DOHH2 (cell line): Measurements from ENCODE around the gene ARL8B.
A peak's percentile ranks its signal among the peaks of the same experiment; 100 is the strongest.

Experiments used
- H3F3A ChIP-seq: fragments of 200-600 bp; sonication (generic), shearing (Covaris generic); 2 replicates; pipeline ENCODE4 v1.6.0; 2016; ENCODE audit warnings: antibody characterized with exemption, mild to moderate bottlenecking; ENCODE audit not compliant: control insufficient read depth, insufficient read depth
- H3K27ac ChIP-seq: fragments of 200-600 bp; sonication (generic); 2 replicates; pipeline ENCODE4 v1.5.1; 2014; ENCODE audit warnings: low read depth, mild to moderate bottlenecking, low read length, moderate library complexity
- H3K27me3 ChIP-seq: fragments of 200-600 bp; sonication (generic); 2 replicates; pipeline ENCODE4 v1.6.1; 2014; ENCODE audit warnings: mild to moderate bottlenecking, low read length, mixed read lengths; ENCODE audit not compliant: control insufficient read depth
- H3K36me3 ChIP-seq: fragments of 200-600 bp; sonication (generic); 2 replicates; pipeline ENCODE4 v1.6.1; 2014; ENCODE audit warnings: mild to moderate bottlenecking, low read length, moderate library complexity, mixed read lengths; ENCODE audit not compliant: control insufficient read depth
- H3K4me1 ChIP-seq: fragments of 200-600 bp; sonication (generic); 2 replicates; pipeline ENCODE4 v1.6.1; 2014; ENCODE audit warnings: mild to moderate bottlenecking, low read length, mixed read lengths; ENCODE audit not compliant: control insufficient read depth
- H3K4me2 ChIP-seq: fragments of 200-600 bp; sonication (generic); 2 replicates; pipeline ENCODE4 v1.6.0; 2014; ENCODE audit warnings: mild to moderate bottlenecking, low read length, moderate library complexity
- H3K4me3 ChIP-seq: fragments of 200-600 bp; sonication (generic); 2 replicates; pipeline ENCODE4 v1.5.1; 2014; ENCODE audit warnings: mild to moderate bottlenecking, low read length, mixed read lengths
- H3K79me2 ChIP-seq: fragments of 200-600 bp; sonication (generic); 2 replicates; pipeline ENCODE4 v1.6.1; 2014; ENCODE audit warnings: mild to moderate bottlenecking, low read length, mixed read lengths; ENCODE audit not compliant: control insufficient read depth
- H3K9me2 ChIP-seq: fragments of 200-600 bp; sonication (generic); replicated peaks from 2 replicates; pipeline ENCODE4 v1.6.1; 2014; ENCODE audit warnings: mild to moderate bottlenecking, low read length, mixed read lengths; ENCODE audit not compliant: control insufficient read depth
- H3K9me3 ChIP-seq: fragments of 200-600 bp; sonication (generic); 2 replicates; pipeline ENCODE4 v1.6.1; 2014; ENCODE audit warnings: antibody characterized with exemption, low read length, mixed read lengths; ENCODE audit not compliant: control insufficient read depth, insufficient read depth
- H4K20me1 ChIP-seq: fragments of 200-600 bp; sonication (generic); 2 replicates; pipeline ENCODE4 v1.6.0; 2014; ENCODE audit warnings: low read depth, mild to moderate bottlenecking, antibody characterized with exemption, low read length, moderate library complexity; ENCODE audit not compliant: control insufficient read depth, insufficient read depth
- EZH2phosphoT487 ChIP-seq: fragments of 200-600 bp; sonication (generic); IDR thresholded peaks from 2 replicates; pipeline ENCODE4 v1.6.1; 2017; ENCODE audit warnings: borderline replicate concordance, mild to moderate bottlenecking, antibody characterized with exemption, low read length, moderate library complexity, mixed read lengths
- TF ChIP-seq, protein P1 (sequence below): fragments of 200-600 bp; sonication (generic); IDR thresholded peaks from one replicate; pipeline ENCODE4 v1.5.1; 2014; ENCODE audit warnings: antibody characterized with exemption, mild to moderate bottlenecking, low read depth, low read length; ENCODE audit not compliant: poor library complexity, severe bottlenecking

ARL8B gene

DNA sequence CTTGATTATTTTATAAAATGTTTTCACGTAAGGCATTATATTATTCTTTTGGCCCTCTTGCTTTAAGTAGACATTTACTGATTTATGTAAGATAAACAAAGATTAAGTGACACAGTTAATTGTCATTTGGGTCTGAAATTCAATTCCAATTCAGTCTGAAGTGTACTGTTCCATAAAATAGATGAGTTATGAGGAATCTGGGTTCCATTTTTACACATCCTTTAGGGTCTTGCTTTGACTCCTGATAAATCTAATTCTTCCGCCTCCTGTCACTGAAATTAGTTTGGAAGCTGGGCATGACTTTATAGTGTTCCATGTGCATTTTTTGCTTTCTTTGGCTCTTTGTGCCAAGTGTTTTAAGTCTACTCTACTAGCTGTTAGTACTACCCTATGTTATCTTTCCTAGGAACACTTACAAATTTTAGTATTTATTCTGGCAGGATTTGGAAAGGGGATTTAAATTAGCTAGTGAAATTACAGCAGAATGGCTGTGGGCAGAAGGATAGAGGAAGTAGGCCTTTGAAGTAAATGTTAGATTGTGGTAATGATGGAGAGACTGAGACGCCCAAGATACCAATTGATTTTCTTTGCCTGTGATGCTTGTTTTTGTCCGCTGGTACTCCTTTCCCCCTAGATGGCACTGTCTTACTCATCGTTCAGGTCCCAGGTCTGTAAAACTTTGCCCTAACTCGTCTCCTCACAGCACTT is 14.3 kb downstream of the ARL8B start:
- Histone ChIP-seq H3K9me2 (no peaks in the 10 kb centered on the region), H3K4me2 (peak overlapping the region; percentile 65), H3K27ac (peak overlapping the region; percentile 45), H3K36me3 (peaks cover 20% of the 10 kb centered on the region), H3K9me3 (no peaks in the 10 kb centered on the region), H3K4me1 (peaks cover 42% of the 10 kb centered on the region), H3K79me2 (peaks cover 96% of the 10 kb centered on the region), H4K20me1 (no peaks in the 10 kb centered on the region; the same call in 1 of the 2 replicates), H3K27me3 (no peaks in the 10 kb centered on the region), H3F3A (peaks cover 7% of the 10 kb centered on the region; the same call in 1 of the 2 replicates), H3K4me3 (peak overlapping the region; percentile 55)
- no peak for TF ChIP-seq EZH2phosphoT487
- TF ChIP-seq, protein P1, sequence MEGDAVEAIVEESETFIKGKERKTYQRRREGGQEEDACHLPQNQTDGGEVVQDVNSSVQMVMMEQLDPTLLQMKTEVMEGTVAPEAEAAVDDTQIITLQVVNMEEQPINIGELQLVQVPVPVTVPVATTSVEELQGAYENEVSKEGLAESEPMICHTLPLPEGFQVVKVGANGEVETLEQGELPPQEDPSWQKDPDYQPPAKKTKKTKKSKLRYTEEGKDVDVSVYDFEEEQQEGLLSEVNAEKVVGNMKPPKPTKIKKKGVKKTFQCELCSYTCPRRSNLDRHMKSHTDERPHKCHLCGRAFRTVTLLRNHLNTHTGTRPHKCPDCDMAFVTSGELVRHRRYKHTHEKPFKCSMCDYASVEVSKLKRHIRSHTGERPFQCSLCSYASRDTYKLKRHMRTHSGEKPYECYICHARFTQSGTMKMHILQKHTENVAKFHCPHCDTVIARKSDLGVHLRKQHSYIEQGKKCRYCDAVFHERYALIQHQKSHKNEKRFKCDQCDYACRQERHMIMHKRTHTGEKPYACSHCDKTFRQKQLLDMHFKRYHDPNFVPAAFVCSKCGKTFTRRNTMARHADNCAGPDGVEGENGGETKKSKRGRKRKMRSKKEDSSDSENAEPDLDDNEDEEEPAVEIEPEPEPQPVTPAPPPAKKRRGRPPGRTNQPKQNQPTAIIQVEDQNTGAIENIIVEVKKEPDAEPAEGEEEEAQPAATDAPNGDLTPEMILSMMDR = peak; percentile 77

DNA sequence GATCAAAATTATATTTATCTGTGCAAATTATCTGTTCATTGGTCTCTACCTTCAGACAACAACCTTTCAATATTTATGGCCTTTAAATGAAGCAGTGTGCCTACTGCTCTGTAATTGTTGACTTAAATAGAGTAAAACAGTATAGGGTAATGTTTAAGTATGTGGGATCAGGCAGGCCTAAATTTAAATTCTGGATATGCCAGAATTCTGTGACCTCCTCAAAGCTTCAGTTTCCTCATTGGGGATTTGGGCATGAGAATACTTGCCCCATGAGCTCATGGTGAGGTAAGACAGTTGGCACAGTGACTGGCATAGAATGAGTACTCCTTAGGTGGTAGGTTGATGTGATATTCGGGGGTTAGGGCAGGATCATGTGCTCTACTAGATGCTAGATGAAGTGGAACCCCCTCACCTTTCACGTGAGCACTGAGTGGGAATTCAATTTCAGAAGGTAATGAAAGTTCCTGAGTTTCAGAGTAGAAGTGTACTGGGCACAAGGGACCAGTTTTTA is 14.9 kb downstream of the ARL8B start:
- no peaks in the 10 kb centered on the region for H3K9me3 ChIP-seq
- no peaks in the 10 kb centered on the region; the same call in 1 of the 2 replicates for H4K20me1 ChIP-seq
- H3K36me3 ChIP-seq = peaks cover 23% of the 10 kb centered on the region
- peak overlapping the region; percentile 55 for H3K4me3 ChIP-seq
- H3K79me2 ChIP-seq = peaks cover 96% of the 10 kb centered on the region
- peak overlapping the region; percentile 65 for H3K4me2 ChIP-seq
- H3F3A ChIP-seq = peaks cover 7% of the 10 kb centered on the region; the same call in 1 of the 2 replicates
- TF ChIP-seq, protein P1 = no peak
- TF ChIP-seq EZH2phosphoT487 = no peak
- H3K9me2 ChIP-seq = no peaks in the 10 kb centered on the region
- H3K27me3 ChIP-seq = no peaks in the 10 kb centered on the region
- peaks cover 42% of the 10 kb centered on the region for H3K4me1 ChIP-seq
- H3K27ac ChIP-seq = peak overlapping the region; percentile 45

DNA sequence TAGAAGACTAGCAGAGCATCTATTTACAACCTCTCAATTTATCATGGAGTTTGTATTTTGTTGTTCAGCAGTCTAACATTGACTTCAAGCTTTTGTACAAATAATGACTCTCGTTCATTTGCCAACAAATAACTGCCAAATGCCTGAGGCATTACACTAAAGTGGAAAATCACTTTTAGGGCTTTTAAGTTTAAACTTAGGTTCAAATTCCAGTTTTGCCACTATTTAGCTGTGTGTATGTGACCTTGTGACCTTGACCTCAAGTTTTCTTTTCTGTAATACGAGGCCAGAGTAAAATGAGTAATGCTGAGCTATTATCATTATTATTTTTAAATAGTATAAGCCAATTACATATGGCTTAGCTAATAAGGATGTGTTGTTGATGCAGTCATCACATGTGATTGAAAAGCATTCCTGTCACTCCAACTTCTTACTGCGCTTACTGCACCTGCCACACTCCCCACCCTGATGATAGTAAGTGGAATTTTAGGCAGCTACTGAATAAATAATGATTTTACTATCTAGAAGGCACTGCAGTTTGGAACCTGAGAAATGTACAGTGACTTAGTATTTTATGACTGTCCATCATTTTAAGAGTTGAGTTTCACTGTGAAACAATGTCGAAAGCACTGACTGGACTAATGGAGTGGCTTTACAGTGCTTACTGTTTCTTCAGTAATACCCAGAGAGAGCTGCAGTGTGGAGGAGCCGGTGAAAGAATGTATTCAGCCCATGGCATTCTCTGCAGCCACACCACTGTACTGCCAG is 16.3 kb downstream of the ARL8B start:
- no peaks in the 10 kb centered on the region for H3K9me2 ChIP-seq
- no peak overlapping the region for H3K27ac ChIP-seq
- H4K20me1 ChIP-seq = no peaks in the 10 kb centered on the region; the same call in 1 of the 2 replicates

More for the DNA sequence above, 16.3 kb downstream of the ARL8B start:
- H3K36me3 ChIP-seq = peaks cover 23% of the 10 kb centered on the region
- H3K27me3 ChIP-seq = no peaks in the 10 kb centered on the region
- no peak overlapping the region for H3K4me3 ChIP-seq
- 0 out of 2 replicates have a peak overlapping the region, but pooled peaks have one; percentile 2 for H3K4me2 ChIP-seq
- peaks cover 47% of the 10 kb centered on the region for H3K4me1 ChIP-seq
- H3K79me2 ChIP-seq = peaks cover 96% of the 10 kb centered on the region
- TF ChIP-seq, protein P1 = no peak
- no peak for TF ChIP-seq EZH2phosphoT487
- no peaks in the 10 kb centered on the region for H3K9me3 ChIP-seq
- peaks cover 7% of the 10 kb centered on the region; the same call in 1 of the 2 replicates for H3F3A ChIP-seq
